GM12878 (cell line): Measurements from ENCODE around the gene SLC7A5. TPM values are rescaled to one million over a fixed set of nuclear protein-coding genes. Genes with fewer than 3 reads are reported as not detected.

Experiments
- ATAC-seq: fragments of 200-7000 bp; cut with Tn5 transposase; 3 replicates; pipeline ENCODE4 v1.9.1; 2020; ENCODE audit warnings: mild to moderate bottlenecking, moderate library complexity
- BruUV-seq: library from RNA; stranded (reverse); fragments of 400-500 nt; replicated peaks from 2 replicates; lab custom pipeline; 2021; lab: Mats Ljungman, UMichigan
- CTCF ChIA-PET: fragments of 300-600 bp; sonication (Branson Sonifier 250); formaldehyde crosslinking; extraction: SDS; loops from one replicate; lab custom pipeline; 2021; ENCODE audit warnings: inconsistent platforms; lab: Yijun Ruan, JAX
- POLR2A ChIA-PET: fragments of 350-600 bp; formaldehyde crosslinking; extraction: SDS; loops from one replicate; lab custom pipeline; 2021; ENCODE audit warnings: inconsistent platforms; lab: Charles Lee
- RAD21 ChIA-PET: fragments of 300-600 bp; sonication (Branson Sonifier 250); formaldehyde crosslinking; loops from one replicate; lab custom pipeline; 2023; ENCODE audit warnings: antibody characterized with exemption; ENCODE audit not compliant: unreplicated experiment; lab: Charles Lee
- SMC1A ChIA-PET: fragments of 300-600 bp; sonication (Branson Sonifier 250); formaldehyde crosslinking; loops from one replicate; lab custom pipeline; 2023; ENCODE audit not compliant: unreplicated experiment, uncharacterized antibody; lab: Charles Lee
- DNase-seq: peaks from one replicate; pipeline ENCODE4 v3.0.0-alpha.2; 2011; ENCODE audit warnings: low read depth, low spot score
- FAIRE-seq: peaks from 3 replicates; lab custom pipeline; 2011; peaks lifted over from hg19 to GRCh38; lab: Jason Lieb, UNC
- H2AFZ ChIP-seq: 2 replicates; pipeline ENCODE4 v1.6.0; 2011; ENCODE audit warnings: low read depth, low read length, control low read depth; ENCODE audit not compliant: control insufficient read depth
- H3K27ac ChIP-seq: 2 replicates; pipeline ENCODE4 v1.5.1; 2011; ENCODE audit warnings: control low read depth; ENCODE audit not compliant: control insufficient read depth, insufficient read depth
- H3K27me3 ChIP-seq, 2 experiments: replicated peaks in 1 of 2; 2 replicates each; pipeline versions ENCODE4 v1.6.0 to v1.6.1; 2011; ENCODE audit warnings: low read length in 1 of 2; ENCODE audit not compliant: control insufficient read depth in 2 of 2, insufficient read depth in 2 of 2
- H3K36me3 ChIP-seq, 2 experiments: 2 replicates each; pipeline ENCODE4 v1.5.1; 2011; ENCODE audit warnings: low read length in 1 of 2; ENCODE audit not compliant: control insufficient read depth in 2 of 2, insufficient read depth in 2 of 2
- H3K4me1 ChIP-seq: 2 replicates; pipeline ENCODE4 v1.6.1; 2011; ENCODE audit warnings: mild to moderate bottlenecking, low read length, moderate library complexity, mixed read lengths; ENCODE audit not compliant: control insufficient read depth, insufficient read depth
- H3K4me2 ChIP-seq: 2 replicates; pipeline ENCODE4 v1.6.0; 2011; ENCODE audit warnings: control low read depth; ENCODE audit not compliant: control insufficient read depth, insufficient read depth
- H3K4me3 ChIP-seq: fragments of 200-600 bp; sonication (generic); 2 replicates; pipeline ENCODE4 v1.5.1; 2016
- H3K79me2 ChIP-seq: 2 replicates; pipeline ENCODE4 v1.6.0; 2011; ENCODE audit warnings: low read length; ENCODE audit not compliant: control insufficient read depth, insufficient read depth
- H3K9ac ChIP-seq: 2 replicates; pipeline ENCODE4 v1.8.0; 2011; ENCODE audit warnings: low read length, control low read depth, mixed read lengths; ENCODE audit not compliant: control insufficient read depth, insufficient read depth
- H3K9me3 ChIP-seq: replicated peaks from 3 replicates; pipeline ENCODE4 v1.5.1; 2011; ENCODE audit warnings: mild to moderate bottlenecking, low read length; ENCODE audit not compliant: control insufficient read depth, insufficient read depth
- H4K20me1 ChIP-seq: 2 replicates; pipeline ENCODE4 v1.6.0; 2011; ENCODE audit not compliant: control insufficient read depth, insufficient read depth
- CHD1 ChIP-seq: IDR thresholded peaks from 2 replicates; pipeline ENCODE4 v1.6.1; 2012; ENCODE audit warnings: low read depth, low read length, improper control_type of control experiment
- CREB1 ChIP-seq: IDR thresholded peaks from 2 replicates; pipeline ENCODE4 v1.6.1; 2012; ENCODE audit warnings: low read depth, mild to moderate bottlenecking, inconsistent platforms
- ESRRA ChIP-seq: IDR thresholded peaks from 2 replicates; pipeline ENCODE4 v1.6.1; 2012; ENCODE audit warnings: mild to moderate bottlenecking, low read length, improper control_type of control experiment
- JUND ChIP-seq: IDR thresholded peaks from 2 replicates; pipeline ENCODE4 v1.6.1; 2012; ENCODE audit warnings: low read depth, mild to moderate bottlenecking, low read length, improper control_type of control experiment, moderate library complexity
- SPI1 ChIP-seq: IDR thresholded peaks from 2 replicates; pipeline ENCODE4 v1.6.1; 2011; ENCODE audit warnings: low read depth, mild to moderate bottlenecking, low read length, moderate library complexity, borderline replicate concordance; ENCODE audit not compliant: insufficient read depth
- SREBF1 ChIP-seq: IDR thresholded peaks from 2 replicates; pipeline ENCODE4 v1.6.1; 2012; ENCODE audit warnings: mild to moderate bottlenecking, low read length
- WGBS: methylation state at CpG from one replicate; pipeline ENCODE4 v1.1.6; 2016; ENCODE audit warnings: low lambda C conversion rate; ENCODE audit not compliant: insufficient replicate concordance, insufficient coverage; ENCODE audit errors: missing lambda C conversion rate; 5-methylcytosine and 5-hydroxymethylcytosine counted together
- in situ Hi-C: fragments of 300-500 bp; cut with MboI; formaldehyde crosslinking; loops from 9 replicates; pipeline ENCODE4 v1.14.3; 2018; ENCODE audit warnings: mixed read lengths
- intact Hi-C: fragments of 100-400 bp; cut with micrococcal nuclease; formaldehyde crosslinking; loops from one replicate; pipeline ENCODE4 v1.14.2; 2022; ENCODE audit not compliant: unreplicated experiment
- polyA plus RNA-seq, 11 experiments: library from polyadenylated mRNA; depleted of rRNA in 4 of 11; unstranded in 6 of 11; stranded (reverse) in 5 of 11; fragments of >200 nt; fragmentation: Nextera tagmentation in 4 of 11; fragmentation: Illumina TruSeq in 1 of 11; extraction: Ambion mirVana in 4 of 11; extraction: Trizol in 1 of 11; gene quantifications; 1 replicate in 1 of 11; 2 replicates in 10 of 11; pipeline versions ENCODE4 v1.2.1 to v1.2.3, GENCODE V29; 2011 to 2016; ENCODE audit warnings: inconsistent platforms in 2 of 11, missing spikeins in 2 of 11, low read depth in 1 of 11
- total RNA-seq, 4 experiments: library from RNA; depleted of rRNA in 3 of 4; stranded (reverse); fragments of >200 nt in 3 of 4; fragmentation: Illumina TruSeq in 1 of 4; extraction: Trizol in 1 of 4; gene quantifications; 2 replicates each; pipeline versions ENCODE4 v1.2.1 to v1.2.3, GENCODE V29; 2013 to 2021
- TF ChIP-seq, protein P1 (sequence below): fragments of 450-650 bp; formaldehyde crosslinking; IDR thresholded peaks from 2 replicates; pipeline ENCODE4 v1.5.0; 2022; ENCODE audit warnings: mild to moderate bottlenecking, missing genetic modification characterization
- TF ChIP-seq, protein P2 (sequence below): fragments of 450-650 bp; IDR thresholded peaks from 2 replicates; pipeline ENCODE4 v1.6.1; 2014; ENCODE audit warnings: mild to moderate bottlenecking

Gene SLC7A5
- total and polyA plus RNA-seq, 10 of the 15 experiments (the other 5 are each of a cell fraction or from before 2014, with no cell fraction given) = 2.3 to 101 (median 35.8) TPM

DNA sequence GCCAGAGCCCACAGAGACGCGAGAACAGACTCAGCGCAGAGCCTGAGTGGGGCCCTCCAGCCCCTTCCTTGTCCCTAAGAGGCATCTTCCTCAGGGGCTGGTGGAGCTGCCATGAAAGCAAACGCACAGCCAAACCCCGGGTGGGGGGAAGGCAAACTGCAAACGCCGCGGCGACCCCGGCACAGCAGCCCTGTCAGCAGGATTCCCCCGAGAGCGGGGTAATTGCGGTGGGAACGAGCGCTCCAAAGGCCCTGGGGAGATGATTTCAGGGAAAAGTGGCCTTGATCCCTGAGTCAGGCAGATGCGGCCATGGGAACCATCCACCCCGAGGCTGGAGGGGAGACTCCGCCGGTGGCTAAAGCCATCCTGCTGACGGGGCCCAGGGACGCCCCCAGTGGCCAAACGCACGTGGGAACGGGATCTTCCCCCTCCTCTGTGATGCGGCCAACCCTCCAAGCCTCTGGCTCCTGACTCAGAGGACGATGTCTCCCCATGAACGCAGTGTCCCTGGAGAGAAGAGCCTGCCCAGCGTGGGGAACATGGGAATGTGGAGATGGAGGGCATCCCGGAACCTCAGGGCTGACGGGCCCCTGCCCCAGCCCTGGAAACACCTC is 25.1 kb downstream of the SLC7A5 start:
- no peaks in the 10 kb centered on the region for H3K9me3 ChIP-seq
- RAD21 ChIA-PET = no interaction called here
- CTCF ChIA-PET = no interaction called here
- no peak for FAIRE-seq
- no peaks in the 10 kb centered on the region for H4K20me1 ChIP-seq
- H3K9ac ChIP-seq = no peak overlapping the region
- 80% methylated on average over 21 of the region's 30 CpGs for WGBS
- no peak overlapping the region for H3K4me2 ChIP-seq
- no peak for DNase-seq
- no peak for ATAC-seq
- POLR2A ChIA-PET = no interaction called here
- no TSS peak for BruUV-seq
- H3K27ac ChIP-seq = no peak overlapping the region
- TF ChIP-seq JUND = no peak
- no peak for TF ChIP-seq CHD1
- TF ChIP-seq SPI1 = no peak
- no peak for TF ChIP-seq SREBF1
- TF ChIP-seq, protein P1, sequence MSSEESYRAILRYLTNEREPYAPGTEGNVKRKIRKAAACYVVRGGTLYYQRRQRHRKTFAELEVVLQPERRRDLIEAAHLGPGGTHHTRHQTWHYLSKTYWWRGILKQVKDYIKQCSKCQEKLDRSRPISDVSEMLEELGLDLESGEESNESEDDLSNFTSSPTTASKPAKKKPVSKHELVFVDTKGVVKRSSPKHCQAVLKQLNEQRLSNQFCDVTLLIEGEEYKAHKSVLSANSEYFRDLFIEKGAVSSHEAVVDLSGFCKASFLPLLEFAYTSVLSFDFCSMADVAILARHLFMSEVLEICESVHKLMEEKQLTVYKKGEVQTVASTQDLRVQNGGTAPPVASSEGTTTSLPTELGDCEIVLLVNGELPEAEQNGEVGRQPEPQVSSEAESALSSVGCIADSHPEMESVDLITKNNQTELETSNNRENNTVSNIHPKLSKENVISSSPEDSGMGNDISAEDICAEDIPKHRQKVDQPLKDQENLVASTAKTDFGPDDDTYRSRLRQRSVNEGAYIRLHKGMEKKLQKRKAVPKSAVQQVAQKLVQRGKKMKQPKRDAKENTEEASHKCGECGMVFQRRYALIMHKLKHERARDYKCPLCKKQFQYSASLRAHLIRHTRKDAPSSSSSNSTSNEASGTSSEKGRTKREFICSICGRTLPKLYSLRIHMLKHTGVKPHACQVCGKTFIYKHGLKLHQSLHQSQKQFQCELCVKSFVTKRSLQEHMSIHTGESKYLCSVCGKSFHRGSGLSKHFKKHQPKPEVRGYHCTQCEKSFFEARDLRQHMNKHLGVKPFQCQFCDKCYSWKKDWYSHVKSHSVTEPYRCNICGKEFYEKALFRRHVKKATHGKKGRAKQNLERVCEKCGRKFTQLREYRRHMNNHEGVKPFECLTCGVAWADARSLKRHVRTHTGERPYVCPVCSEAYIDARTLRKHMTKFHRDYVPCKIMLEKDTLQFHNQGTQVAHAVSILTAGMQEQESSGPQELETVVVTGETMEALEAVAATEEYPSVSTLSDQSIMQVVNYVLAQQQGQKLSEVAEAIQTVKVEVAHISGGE (CRISPR knock-in tag) = no peak
- TF ChIP-seq, protein P2, sequence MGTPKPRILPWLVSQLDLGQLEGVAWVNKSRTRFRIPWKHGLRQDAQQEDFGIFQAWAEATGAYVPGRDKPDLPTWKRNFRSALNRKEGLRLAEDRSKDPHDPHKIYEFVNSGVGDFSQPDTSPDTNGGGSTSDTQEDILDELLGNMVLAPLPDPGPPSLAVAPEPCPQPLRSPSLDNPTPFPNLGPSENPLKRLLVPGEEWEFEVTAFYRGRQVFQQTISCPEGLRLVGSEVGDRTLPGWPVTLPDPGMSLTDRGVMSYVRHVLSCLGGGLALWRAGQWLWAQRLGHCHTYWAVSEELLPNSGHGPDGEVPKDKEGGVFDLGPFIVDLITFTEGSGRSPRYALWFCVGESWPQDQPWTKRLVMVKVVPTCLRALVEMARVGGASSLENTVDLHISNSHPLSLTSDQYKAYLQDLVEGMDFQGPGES = no peak
- TF ChIP-seq ESRRA = no peak
- TF ChIP-seq CREB1 = no peak
- H3K79me2 ChIP-seq = peaks cover 4% of the 10 kb centered on the region
- SMC1A ChIA-PET = no interaction called here
- in situ Hi-C loops = no loop called here
- H2AFZ ChIP-seq = no peak overlapping the region
- no peak overlapping the region for H3K4me3 ChIP-seq
- peaks cover 25 to 68% of the 10 kb centered on the region in 2 experiments for H3K36me3 ChIP-seq
- no peaks in the 10 kb centered on the region for H3K4me1 ChIP-seq
- intact Hi-C loops = no loop called here
- H3K27me3 ChIP-seq = no peaks in the 10 kb centered on the region
